ENCODE measurements around the gene SLC36A1.

The SLC36A1 gene

GRCh38 chr5:151451626-151452520 is 4.5 kb downstream of the SLC36A1 start:
- no peak for DNase-seq (ENCODE audit: low read depth in 2 of 2)

- no peak for DNase-seq (ENCODE audit: low read depth in 2 of 2)
Measured at GRCh38 chr5:151454166-151454565, 6.8 kb downstream of the SLC36A1 start.

- DNase-seq (ENCODE audit: low read depth in 2 of 2) = no peak
Measured at GRCh38 chr5:151454889-151455288, 7.5 kb downstream of the SLC36A1 start.

GRCh38 chr5:151456321-151456940 is 9.0 kb downstream of the SLC36A1 start:
- no peak for DNase-seq (ENCODE audit: low read depth in 2 of 2)

GRCh38 chr5:151458314-151458713 is 10.9 kb downstream of the SLC36A1 start:
- DNase-seq (ENCODE audit: low read depth in 2 of 2) = no peak

- DNase-seq (ENCODE audit: low read depth in 2 of 2) = no peak
Measured at GRCh38 chr5:151459680-151460324, 12.4 kb downstream of the SLC36A1 start.

GRCh38 chr5:151461312-151461711 is 13.9 kb downstream of the SLC36A1 start:
- no peak for DNase-seq (ENCODE audit: low read depth in 2 of 2)

GRCh38 chr5:151463137-151464029 is 16.0 kb downstream of the SLC36A1 start:
- no peak for DNase-seq (ENCODE audit: low read depth in 2 of 2)

- no peak for DNase-seq (ENCODE audit: low read depth in 2 of 2)
Measured at GRCh38 chr5:151464101-151464500, 16.7 kb downstream of the SLC36A1 start.

GRCh38 chr5:151465476-151465875 is 18.1 kb downstream of the SLC36A1 start:
- DNase-seq (ENCODE audit: low read depth in 2 of 2) = no peak

- DNase-seq (ENCODE audit: low read depth in 2 of 2) = no peak
Measured at GRCh38 chr5:151467576-151467975, 20.2 kb downstream of the SLC36A1 start.

GRCh38 chr5:151469386-151469785 is 22.0 kb downstream of the SLC36A1 start:
- no peak for DNase-seq (ENCODE audit: low read depth in 2 of 2)

GRCh38 chr5:151469992-151470391 is 22.6 kb downstream of the SLC36A1 start:
- DNase-seq (ENCODE audit: low read depth in 2 of 2) = no peak

GRCh38 chr5:151470439-151470838 is 23.0 kb downstream of the SLC36A1 start:
- no peak for DNase-seq (ENCODE audit: low read depth in 2 of 2)

- no peak for DNase-seq (ENCODE audit: low read depth in 2 of 2)
Measured at GRCh38 chr5:151471276-151471675, 23.9 kb downstream of the SLC36A1 start.

GRCh38 chr5:151474799-151475198 is 27.4 kb downstream of the SLC36A1 start:
- no peak for DNase-seq (ENCODE audit: low read depth in 2 of 2)

GRCh38 chr5:151475388-151475787 is 28.0 kb downstream of the SLC36A1 start:
- no peak for DNase-seq (ENCODE audit: low read depth in 2 of 2)

GRCh38 chr5:151476016-151476415 is 28.6 kb downstream of the SLC36A1 start:
- no peak for DNase-seq (ENCODE audit: low read depth in 2 of 2)

- DNase-seq (ENCODE audit: low read depth in 2 of 2) = no peak
Measured at GRCh38 chr5:151477101-151477500, 29.7 kb downstream of the SLC36A1 start.

- no peak for DNase-seq (ENCODE audit: low read depth in 2 of 2)
Measured at GRCh38 chr5:151480384-151481293, 33.2 kb downstream of the SLC36A1 start.

GRCh38 chr5:151483176-151483575 is 35.8 kb downstream of the SLC36A1 start:
- DNase-seq (ENCODE audit: low read depth in 2 of 2) = no peak
